A673 (cell line): ENCODE measurements around the gene KCTD3. TPM values are rescaled to one million over a fixed set of nuclear protein-coding genes. Genes with fewer than 3 reads are reported as not detected.

ENCODE experiments used
- BruUV-seq: library from RNA; stranded (reverse); fragments of 400-500 nt; replicated peaks from 2 replicates; lab custom pipeline; 2021; lab: Mats Ljungman, UMichigan
- CTCF ChIA-PET: fragments of 300-600 bp; sonication (Branson Sonifier 250); formaldehyde crosslinking; loops from one replicate; lab custom pipeline; 2022; ENCODE audit warnings: antibody characterized with exemption; lab: Charles Lee
- POLR2A ChIA-PET: fragments of 300-600 bp; sonication (Branson Sonifier 250); formaldehyde crosslinking; loops from one replicate; lab custom pipeline; 2022; ENCODE audit warnings: antibody characterized with exemption; ENCODE audit not compliant: low non-redundant PET; lab: Charles Lee
- DNase-seq: peaks from one replicate; pipeline ENCODE4 v3.0.0-alpha.2; 2015; ENCODE audit warnings: low spot score
- H3K27ac ChIP-seq: fragments of 200-600 bp; sonication (generic); 2 replicates; pipeline ENCODE4 v1.5.1; 2016; ENCODE audit warnings: mixed run types, low read depth, mild to moderate bottlenecking, mixed read lengths, antibody characterized with exemption, low read length; ENCODE audit not compliant: poor library complexity, severe bottlenecking
- H3K27me3 ChIP-seq: fragments of 200-600 bp; sonication (generic); replicated peaks from 2 replicates; pipeline ENCODE4 v1.6.1; 2017; ENCODE audit warnings: mixed run types, low read depth, mild to moderate bottlenecking, mixed read lengths, antibody characterized with exemption, low read length; ENCODE audit not compliant: insufficient read depth, poor library complexity
- H3K36me3 ChIP-seq: fragments of 200-600 bp; sonication (generic); 2 replicates; pipeline ENCODE4 v1.6.1; 2016; ENCODE audit warnings: mixed run types, mild to moderate bottlenecking, mixed read lengths, antibody characterized with exemption, low read length; ENCODE audit not compliant: insufficient read depth, poor library complexity, severe bottlenecking
- H3K4me1 ChIP-seq: fragments of 200-600 bp; sonication (generic); 2 replicates; pipeline ENCODE4 v1.6.1; 2017; ENCODE audit warnings: mixed run types, mild to moderate bottlenecking, mixed read lengths, antibody characterized with exemption, low read length; ENCODE audit not compliant: insufficient read depth, poor library complexity, severe bottlenecking
- H3K4me3 ChIP-seq: fragments of 200-600 bp; sonication (generic); 2 replicates; pipeline ENCODE4 v1.5.1; 2016; ENCODE audit warnings: low read depth, mixed run types, mild to moderate bottlenecking, mixed read lengths, low read length; ENCODE audit not compliant: poor library complexity, severe bottlenecking
- H3K9me3 ChIP-seq: fragments of 200-600 bp; sonication (generic); 2 replicates; pipeline ENCODE4 v1.6.1; 2016; ENCODE audit warnings: mixed run types, low read depth, mild to moderate bottlenecking, mixed read lengths, antibody characterized with exemption, low read length; ENCODE audit not compliant: poor library complexity, severe bottlenecking
- EZH2 ChIP-seq: fragments of 200-600 bp; sonication (generic); IDR thresholded peaks from 2 replicates; pipeline ENCODE4 v1.6.1; 2017; ENCODE audit warnings: borderline replicate concordance, low read depth, mild to moderate bottlenecking, mixed read lengths, antibody characterized with exemption, low read length; ENCODE audit not compliant: poor library complexity, severe bottlenecking
- intact Hi-C: fragments of 100-400 bp; cut with micrococcal nuclease; formaldehyde crosslinking; loops from one replicate; pipeline ENCODE4 v1.10.0; 2022; ENCODE audit not compliant: unreplicated experiment
- total RNA-seq: library from RNA; stranded (reverse); gene quantifications from 2 replicates; pipeline ENCODE4 v1.2.3, GENCODE V29; 2021
- TF ChIP-seq, protein P1 (sequence below): fragments of 300-800, 200-600 bp; sonication (generic); conservative IDR thresholded peaks from 2 replicates; pipeline ENCODE4 v1.5.1; 2017; ENCODE audit warnings: low read depth, mild to moderate bottlenecking, antibody characterized with exemption, low read length, moderate library complexity, mixed read lengths

The KCTD3 gene
- total RNA-seq, 1 experiment from 2014 or later: 10.8 TPM

DNA sequence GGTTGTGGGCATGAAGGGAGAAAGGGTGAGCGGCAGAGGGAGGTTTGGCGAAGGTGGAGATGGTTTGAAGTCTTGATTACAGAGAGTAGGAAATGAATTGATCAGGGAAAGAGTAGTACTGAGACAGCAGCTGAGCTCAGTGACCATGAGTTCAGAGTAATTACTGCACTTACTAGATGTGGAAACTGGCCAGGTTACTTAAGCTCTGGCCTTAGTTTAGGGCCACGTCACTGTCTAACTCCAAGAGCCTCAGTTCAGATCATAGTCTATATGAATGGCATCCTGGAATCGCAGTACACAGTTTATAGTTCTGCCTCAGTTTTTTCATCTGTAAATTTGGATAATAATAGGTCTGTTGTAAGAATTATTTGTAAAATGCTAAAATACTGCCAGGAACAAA is 78.1 kb downstream of the KCTD3 start:
- ChIA-PET CTCF (no interaction called here), POLR2A (no interaction called here)
- no TSS peak for BruUV-seq
- intact Hi-C loops: no loop called here
- no peak for DNase-seq
- Histone ChIP-seq H3K9me3 (no peaks in the 10 kb centered on the region), H3K36me3 (no peaks in the 10 kb centered on the region), H3K4me1 (no peaks in the 10 kb centered on the region), H3K27me3 (peaks cover 5% of the 10 kb centered on the region), H3K27ac (no peak overlapping the region), H3K4me3 (no peak overlapping the region)
- TF ChIP-seq, protein P1, sequence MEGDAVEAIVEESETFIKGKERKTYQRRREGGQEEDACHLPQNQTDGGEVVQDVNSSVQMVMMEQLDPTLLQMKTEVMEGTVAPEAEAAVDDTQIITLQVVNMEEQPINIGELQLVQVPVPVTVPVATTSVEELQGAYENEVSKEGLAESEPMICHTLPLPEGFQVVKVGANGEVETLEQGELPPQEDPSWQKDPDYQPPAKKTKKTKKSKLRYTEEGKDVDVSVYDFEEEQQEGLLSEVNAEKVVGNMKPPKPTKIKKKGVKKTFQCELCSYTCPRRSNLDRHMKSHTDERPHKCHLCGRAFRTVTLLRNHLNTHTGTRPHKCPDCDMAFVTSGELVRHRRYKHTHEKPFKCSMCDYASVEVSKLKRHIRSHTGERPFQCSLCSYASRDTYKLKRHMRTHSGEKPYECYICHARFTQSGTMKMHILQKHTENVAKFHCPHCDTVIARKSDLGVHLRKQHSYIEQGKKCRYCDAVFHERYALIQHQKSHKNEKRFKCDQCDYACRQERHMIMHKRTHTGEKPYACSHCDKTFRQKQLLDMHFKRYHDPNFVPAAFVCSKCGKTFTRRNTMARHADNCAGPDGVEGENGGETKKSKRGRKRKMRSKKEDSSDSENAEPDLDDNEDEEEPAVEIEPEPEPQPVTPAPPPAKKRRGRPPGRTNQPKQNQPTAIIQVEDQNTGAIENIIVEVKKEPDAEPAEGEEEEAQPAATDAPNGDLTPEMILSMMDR: no peak
- TF ChIP-seq EZH2: no peak

DNA sequence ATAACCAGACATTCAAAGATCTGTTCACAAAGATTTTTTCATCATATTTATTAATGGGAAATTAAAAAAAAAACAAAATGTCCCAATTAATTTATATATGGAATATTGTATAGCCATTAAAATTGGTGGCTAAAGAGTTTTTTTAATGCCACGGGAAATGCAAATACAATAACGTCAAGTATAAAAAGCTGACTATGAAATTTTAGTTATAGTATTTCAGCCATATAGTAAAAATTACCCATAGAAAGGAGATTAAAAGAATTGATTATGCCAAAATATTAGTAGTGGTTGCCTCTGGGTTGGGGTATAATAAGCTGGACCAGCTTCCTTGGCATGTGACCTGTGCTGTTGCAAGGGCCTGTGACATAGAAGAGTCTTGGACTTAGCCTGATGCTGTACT is 78.8 kb downstream of the KCTD3 start:
- Histone ChIP-seq H3K27me3 (peaks cover 9% of the 10 kb centered on the region), H3K4me1 (no peaks in the 10 kb centered on the region), H3K9me3 (no peaks in the 10 kb centered on the region), H3K36me3 (no peaks in the 10 kb centered on the region), H3K27ac (no peak overlapping the region), H3K4me3 (no peak overlapping the region)
- no TSS peak for BruUV-seq
- no peak for DNase-seq
- TF ChIP-seq, protein P1: no peak
- no peak for TF ChIP-seq EZH2
- ChIA-PET POLR2A (no interaction called here), CTCF (no interaction called here)
- intact Hi-C loops: no loop called here

DNA sequence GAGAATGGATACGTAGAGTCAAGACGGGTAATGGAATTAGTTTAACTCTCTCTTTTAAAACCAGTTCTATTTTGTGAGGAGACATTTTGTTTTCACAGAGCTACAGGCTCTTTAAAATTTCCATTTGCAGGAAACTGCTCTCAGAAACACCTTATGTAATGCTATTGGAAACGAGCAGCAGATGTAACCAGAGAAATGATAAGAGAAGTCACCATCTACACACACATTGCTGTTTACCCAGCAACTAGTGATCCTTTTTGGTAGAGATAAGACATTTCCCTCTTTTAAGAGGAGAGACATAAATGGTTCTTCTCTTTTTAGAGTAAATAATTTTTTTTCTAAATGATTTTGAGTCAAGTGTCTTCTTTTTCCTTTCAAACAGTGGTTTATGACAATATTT is 80.6 kb downstream of the KCTD3 start:
- H3K4me3 ChIP-seq: no peak overlapping the region
- TF ChIP-seq EZH2: no peak
- TF ChIP-seq, protein P1: no peak
- H3K27me3 ChIP-seq: peaks cover 13% of the 10 kb centered on the region
- intact Hi-C loops: no loop called here
- no TSS peak for BruUV-seq
- ChIA-PET CTCF (no interaction called here), POLR2A (no interaction called here)
- no peak for DNase-seq
- H3K9me3 ChIP-seq: no peaks in the 10 kb centered on the region
- no peaks in the 10 kb centered on the region for H3K4me1 ChIP-seq
- no peaks in the 10 kb centered on the region for H3K36me3 ChIP-seq
- no peak overlapping the region for H3K27ac ChIP-seq
